ENCODE measurements around the gene TCP11L2.
"Not testable (repeated sequence)": the region's sequence is repeated elsewhere in the genome, so short reads cannot be mapped to it uniquely, and the experiment has no call there.

TCP11L2 gene

DNA sequence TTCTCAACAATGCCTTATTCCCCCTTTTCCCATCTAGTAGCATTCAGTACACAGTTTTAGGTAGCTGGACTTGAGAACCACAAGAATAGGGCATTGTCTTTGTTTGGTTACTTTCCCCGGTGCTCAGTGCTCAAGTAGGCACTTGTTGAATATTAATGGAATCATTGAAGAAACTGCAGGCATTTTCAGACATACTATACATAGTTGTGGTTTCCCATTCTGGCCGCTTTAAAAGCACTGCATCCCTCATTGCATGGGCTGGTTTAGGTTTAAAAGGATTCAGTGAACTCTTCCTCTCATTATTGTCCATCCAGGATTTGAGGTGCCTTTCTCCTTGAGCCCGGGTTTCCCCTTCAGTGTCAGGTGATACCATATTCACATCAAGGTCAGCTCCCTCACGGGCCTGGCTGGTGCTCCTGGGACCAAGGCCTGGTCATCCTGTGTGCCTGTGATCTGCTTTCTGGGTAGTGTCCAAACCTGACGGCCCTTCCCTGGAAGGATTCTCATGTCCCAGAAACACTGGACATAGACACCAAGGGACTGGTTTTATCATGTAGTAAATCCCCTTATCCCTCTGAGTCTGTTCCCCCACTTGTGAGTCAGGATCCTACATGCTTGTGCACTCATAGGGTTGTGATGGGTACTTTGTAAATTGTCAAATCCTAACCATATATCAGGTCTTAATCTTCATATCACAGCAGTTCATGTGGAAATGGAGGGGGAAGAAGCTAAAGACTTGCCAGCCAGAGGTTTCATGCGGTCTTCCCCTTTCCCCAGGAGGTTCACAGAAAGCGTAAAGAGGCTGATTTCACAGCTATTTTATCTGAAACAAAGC lies 7.4 kb downstream of the TCP11L2 start:
- DNase-seq (ENCODE audit: low read depth in 2 of 2): peak; percentile 57 to 58
- TF ChIP-seq, protein P1, sequence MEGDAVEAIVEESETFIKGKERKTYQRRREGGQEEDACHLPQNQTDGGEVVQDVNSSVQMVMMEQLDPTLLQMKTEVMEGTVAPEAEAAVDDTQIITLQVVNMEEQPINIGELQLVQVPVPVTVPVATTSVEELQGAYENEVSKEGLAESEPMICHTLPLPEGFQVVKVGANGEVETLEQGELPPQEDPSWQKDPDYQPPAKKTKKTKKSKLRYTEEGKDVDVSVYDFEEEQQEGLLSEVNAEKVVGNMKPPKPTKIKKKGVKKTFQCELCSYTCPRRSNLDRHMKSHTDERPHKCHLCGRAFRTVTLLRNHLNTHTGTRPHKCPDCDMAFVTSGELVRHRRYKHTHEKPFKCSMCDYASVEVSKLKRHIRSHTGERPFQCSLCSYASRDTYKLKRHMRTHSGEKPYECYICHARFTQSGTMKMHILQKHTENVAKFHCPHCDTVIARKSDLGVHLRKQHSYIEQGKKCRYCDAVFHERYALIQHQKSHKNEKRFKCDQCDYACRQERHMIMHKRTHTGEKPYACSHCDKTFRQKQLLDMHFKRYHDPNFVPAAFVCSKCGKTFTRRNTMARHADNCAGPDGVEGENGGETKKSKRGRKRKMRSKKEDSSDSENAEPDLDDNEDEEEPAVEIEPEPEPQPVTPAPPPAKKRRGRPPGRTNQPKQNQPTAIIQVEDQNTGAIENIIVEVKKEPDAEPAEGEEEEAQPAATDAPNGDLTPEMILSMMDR (IDR thresholded peaks at IDR 0.05; ENCODE audit: low read depth, low read length): no peak
- H3K4me3 ChIP-seq (replicated peaks in 1 of 2; ENCODE audit: low read depth in 2 of 2, low read length in 2 of 2): no peak overlapping the region

DNA sequence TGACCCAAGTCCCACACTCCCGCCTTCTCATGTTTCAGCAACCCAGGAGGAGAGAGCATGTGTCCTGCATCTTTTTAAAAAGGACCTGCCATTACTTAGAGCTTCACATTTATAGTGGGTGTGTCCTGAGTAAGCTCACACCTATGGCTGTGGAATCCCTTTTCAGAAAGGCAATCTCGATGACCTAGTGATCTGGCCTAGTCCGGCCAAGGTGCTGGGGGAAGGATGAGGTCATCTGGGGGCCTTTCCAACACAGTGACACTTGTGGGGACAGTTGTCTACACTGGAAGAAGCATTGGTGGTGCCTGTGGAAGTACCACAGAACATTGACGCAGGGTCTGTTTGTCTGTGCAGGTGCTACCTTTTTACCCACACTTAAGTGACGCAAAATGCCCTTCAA lies 8.2 kb downstream of the TCP11L2 start:
- DNase-seq (ENCODE audit: low read depth in 2 of 2): no peak
- TF ChIP-seq, protein P1 (IDR thresholded peaks at IDR 0.05; ENCODE audit: low read depth, low read length): no peak
- H3K4me3 ChIP-seq (replicated peaks in 1 of 2; ENCODE audit: low read depth in 2 of 2, low read length in 2 of 2): no peak overlapping the region

DNA sequence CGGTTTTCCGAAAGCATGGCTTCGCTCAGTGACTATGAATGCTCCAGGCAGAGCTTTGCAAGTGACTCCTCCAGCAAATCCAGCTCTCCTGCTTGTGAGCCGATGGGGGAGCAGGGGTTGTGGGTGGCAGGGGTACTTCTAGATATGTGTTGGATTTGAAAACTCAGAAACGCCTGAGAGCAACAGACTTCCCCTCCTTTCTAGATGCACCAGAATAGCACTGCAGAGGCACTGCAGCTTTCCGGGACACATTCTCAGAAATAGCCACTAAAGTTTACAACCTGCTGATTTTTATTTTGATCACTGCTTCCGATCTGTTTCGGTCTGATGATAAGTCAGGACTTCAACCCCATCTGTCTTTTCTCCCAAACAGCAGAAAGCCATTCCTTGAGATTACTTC lies 8.6 kb downstream of the TCP11L2 start:
- H3K4me3 ChIP-seq (replicated peaks in 1 of 2; ENCODE audit: low read depth in 2 of 2, low read length in 2 of 2): no peak overlapping the region
- TF ChIP-seq, protein P1 (IDR thresholded peaks at IDR 0.05; ENCODE audit: low read depth, low read length): no peak
- no peak for DNase-seq (ENCODE audit: low read depth in 2 of 2)

GRCh38 chr12:106313413-106313812 lies 10.9 kb downstream of the TCP11L2 start:
- H3K4me3 ChIP-seq (replicated peaks in 1 of 2; ENCODE audit: low read depth in 2 of 2, low read length in 2 of 2); DNase-seq (ENCODE audit: low read depth in 2 of 2): not testable (repeated sequence)

DNA sequence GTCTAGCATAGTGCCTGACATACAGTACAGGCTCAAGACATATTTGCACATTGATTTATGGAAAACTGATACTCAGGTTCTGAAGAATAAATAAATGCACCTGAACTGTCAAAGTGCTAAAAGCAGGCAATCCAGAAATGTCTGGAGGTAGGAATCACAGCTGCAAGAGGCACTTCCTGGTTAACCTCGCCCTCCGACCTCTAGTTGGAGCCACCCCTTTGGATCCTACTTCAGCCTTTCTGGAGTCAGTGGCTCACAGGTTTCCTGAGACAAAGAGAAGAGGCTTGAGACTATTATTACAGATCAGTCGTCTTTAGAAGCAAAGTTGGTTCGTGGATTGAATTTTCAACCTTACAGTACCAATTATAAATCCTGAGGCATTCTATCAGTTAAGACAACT lies 13.0 kb downstream of the TCP11L2 start:
- TF ChIP-seq, protein P1 (IDR thresholded peaks at IDR 0.05; ENCODE audit: low read depth, low read length): no peak
- DNase-seq (ENCODE audit: low read depth in 2 of 2): no peak
- no peak overlapping the region for H3K4me3 ChIP-seq (replicated peaks in 1 of 2; ENCODE audit: low read depth in 2 of 2, low read length in 2 of 2)

DNA sequence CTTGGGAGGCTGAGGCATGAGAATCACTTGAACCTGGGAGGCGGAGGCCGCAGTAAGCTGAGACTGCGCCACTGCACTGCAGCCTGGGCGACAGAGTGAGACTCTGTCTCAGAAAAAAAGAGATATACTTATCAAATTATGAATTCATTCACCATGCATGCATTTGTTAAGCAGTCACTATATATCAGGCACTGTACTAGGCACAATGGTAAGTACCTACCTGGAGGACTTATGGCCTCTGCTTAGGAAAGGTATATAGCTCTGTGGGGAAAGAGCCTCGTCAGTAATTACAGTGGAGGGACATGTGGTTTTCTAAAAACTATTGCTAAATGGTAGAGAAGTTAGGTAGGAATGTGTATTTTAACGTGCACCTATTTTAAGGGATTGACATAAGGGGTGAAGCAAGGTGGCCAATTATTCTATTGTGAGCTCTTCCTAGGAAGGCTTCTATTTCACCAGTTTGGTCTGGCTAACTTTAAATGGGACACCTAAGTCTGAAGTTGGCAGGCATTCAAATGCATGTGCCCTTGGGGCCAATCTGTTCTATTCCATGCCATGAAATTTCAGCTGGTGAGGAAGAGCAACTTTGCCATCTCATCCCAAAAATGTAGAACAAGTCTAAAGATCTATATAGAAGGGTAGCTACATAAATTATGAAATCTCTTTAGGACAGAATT lies 15.0 kb downstream of the TCP11L2 start:
- TF ChIP-seq, protein P1 (IDR thresholded peaks at IDR 0.05; ENCODE audit: low read depth, low read length): no peak
- DNase-seq (ENCODE audit: low read depth in 2 of 2): no peak

DNA sequence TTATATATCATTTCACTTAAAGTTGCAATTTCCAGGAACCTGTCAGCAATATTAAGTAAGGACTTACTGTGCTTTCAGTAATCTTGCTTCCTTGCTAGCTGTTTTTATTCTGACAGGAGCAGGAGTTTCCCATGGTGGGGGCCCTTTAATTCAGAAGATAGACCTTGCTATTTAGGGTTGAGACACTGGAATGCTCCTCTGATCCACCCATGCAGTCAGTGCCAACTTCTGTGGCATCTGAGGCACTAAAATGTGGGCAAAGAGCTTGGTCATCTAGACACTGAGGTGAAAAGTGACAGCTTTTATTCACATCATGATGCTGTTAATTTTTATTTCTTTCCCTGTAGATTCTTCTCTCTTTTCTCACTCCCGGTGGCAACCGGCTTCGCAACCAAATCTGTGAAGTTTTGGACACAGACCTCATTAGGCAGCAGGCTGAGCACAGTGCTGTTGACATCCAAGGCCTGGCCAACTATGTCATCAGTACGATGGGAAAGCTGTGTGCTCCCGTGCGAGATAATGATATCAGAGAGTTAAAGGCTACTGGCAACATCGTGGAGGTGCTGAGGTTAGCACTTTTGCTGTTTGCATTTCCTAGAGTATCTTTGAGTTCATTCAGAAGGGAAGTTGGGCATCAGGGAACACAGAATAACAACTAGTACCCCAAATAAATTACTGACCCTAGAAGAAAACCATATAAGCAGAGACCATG lies 18.8 kb downstream of the TCP11L2 start:
- TF ChIP-seq, protein P1 (IDR thresholded peaks at IDR 0.05; ENCODE audit: low read depth, low read length): no peak
- no peak overlapping the region for H3K4me3 ChIP-seq (replicated peaks in 1 of 2; ENCODE audit: low read depth in 2 of 2, low read length in 2 of 2)
- no peak for DNase-seq (ENCODE audit: low read depth in 2 of 2)

More for the DNA sequence above, 15.0 kb downstream of the TCP11L2 start:
- no peak overlapping the region for H3K4me3 ChIP-seq (replicated peaks in 1 of 2; ENCODE audit: low read depth in 2 of 2, low read length in 2 of 2)
